Panc1 (cell line): Measurements from ENCODE around the gene NFYC. TPM values are rescaled to one million over a fixed set of nuclear protein-coding genes. Genes with fewer than 3 reads are reported as not detected.

Source experiments
- ATAC-seq: fragments of 200-7000 bp; cut with Tn5 transposase; 2 replicates; pipeline ENCODE4 v1.9.1; 2020; ENCODE audit warnings: mild to moderate bottlenecking, moderate library complexity
- BruUV-seq: library from RNA; stranded (reverse); fragments of 400-500 nt; replicated peaks from 2 replicates; lab custom pipeline; 2021; lab: Mats Ljungman, UMichigan
- CTCF ChIA-PET: fragments of 300-600 bp; sonication (Branson Sonifier 250); formaldehyde crosslinking; loops from one replicate; lab custom pipeline; 2022; ENCODE audit warnings: antibody characterized with exemption; lab: Charles Lee
- POLR2A ChIA-PET: fragments of 300-600 bp; sonication (Branson Sonifier 250); formaldehyde crosslinking; loops from one replicate; lab custom pipeline; 2022; ENCODE audit warnings: antibody characterized with exemption; lab: Charles Lee
- DNase-seq: peaks from one replicate; pipeline ENCODE4 v3.0.0-alpha.2; 2010; ENCODE audit warnings: low read depth, low spot score
- H3K27ac ChIP-seq: 2 replicates; pipeline ENCODE4 v1.5.1; 2011; ENCODE audit warnings: mild to moderate bottlenecking, low read length, inconsistent platforms
- H3K27me3 ChIP-seq: fragments of 200-500 bp; sonication (Bioruptor generic); 2 replicates; pipeline ENCODE4 v1.6.0; 2014; ENCODE audit warnings: low read length, inconsistent platforms; ENCODE audit not compliant: control insufficient read depth, insufficient read depth
- H3K36me3 ChIP-seq: fragments of 200-500 bp; sonication (Bioruptor generic); 2 replicates; pipeline ENCODE4 v1.5.1; 2014; ENCODE audit warnings: inconsistent platforms, mild to moderate bottlenecking, low read length, moderate library complexity; ENCODE audit not compliant: control insufficient read depth, insufficient read depth
- H3K4me1 ChIP-seq: 2 replicates; pipeline ENCODE4 v1.5.1; 2011; ENCODE audit warnings: inconsistent platforms, mild to moderate bottlenecking, low read length, moderate library complexity; ENCODE audit not compliant: control insufficient read depth, insufficient read depth
- H3K4me3 ChIP-seq, 2 experiments: 2 replicates each; pipeline ENCODE4 v1.5.1; 2011 to 2012; ENCODE audit warnings: low read depth in 2 of 2, low read length in 2 of 2, mild to moderate bottlenecking in 2 of 2, inconsistent platforms in 1 of 2, moderate library complexity in 1 of 2
- H3K9me3 ChIP-seq: fragments of 200-500 bp; sonication (Bioruptor generic); 2 replicates; pipeline ENCODE4 v1.5.1; 2014; ENCODE audit warnings: low read depth, mild to moderate bottlenecking, inconsistent platforms, low read length, moderate library complexity; ENCODE audit not compliant: control insufficient read depth, insufficient read depth
- POLR2AphosphoS5 ChIP-seq: IDR thresholded peaks from 2 replicates; pipeline ENCODE4 v1.6.1; 2012; ENCODE audit warnings: mild to moderate bottlenecking, low read depth, low read length, moderate library complexity
- SIN3A ChIP-seq: IDR thresholded peaks from 2 replicates; pipeline ENCODE4 v1.6.1; 2012; ENCODE audit warnings: low read depth, mild to moderate bottlenecking, low read length, moderate library complexity, borderline replicate concordance; ENCODE audit not compliant: insufficient read depth
- TCF7L2 ChIP-seq: IDR thresholded peaks from 2 replicates; pipeline ENCODE4 v1.6.1; 2011; ENCODE audit warnings: mild to moderate bottlenecking, low read depth, low read length, inconsistent platforms
- in situ Hi-C: cut with HindIII; loops from 2 replicates; pipeline ENCODE4 v1.10.0; 2016; ENCODE audit warnings: low sequenced_read_pairs, low pct_unique_long_range_greater_than_20kb
- intact Hi-C: fragments of 100-400 bp; cut with micrococcal nuclease; formaldehyde crosslinking; loops from one replicate; pipeline ENCODE4 v1.10.0; 2022; ENCODE audit not compliant: unreplicated experiment
- total RNA-seq: library from RNA; stranded (reverse); gene quantifications from one replicate; pipeline ENCODE4 v1.2.1, GENCODE V29; 2021; ENCODE audit not compliant: unreplicated experiment
- TF ChIP-seq, protein P1 (sequence below): fragments of 450-650 bp; IDR thresholded peaks from 2 replicates; pipeline ENCODE4 v1.5.1; 2017; ENCODE audit warnings: mild to moderate bottlenecking
- TF ChIP-seq, protein P2 (sequence below), 2 experiments: IDR thresholded peaks; 2 replicates each; pipeline ENCODE4 v1.6.1; 2011 to 2012; ENCODE audit warnings: low read depth in 2 of 2, control low read depth in 1 of 2, low read length in 1 of 2, mild to moderate bottlenecking in 1 of 2, moderate library complexity in 1 of 2; ENCODE audit not compliant: insufficient read depth in 1 of 2

The NFYC gene
- total RNA-seq, 1 experiment from 2014 or later = 81.9 TPM

DNA sequence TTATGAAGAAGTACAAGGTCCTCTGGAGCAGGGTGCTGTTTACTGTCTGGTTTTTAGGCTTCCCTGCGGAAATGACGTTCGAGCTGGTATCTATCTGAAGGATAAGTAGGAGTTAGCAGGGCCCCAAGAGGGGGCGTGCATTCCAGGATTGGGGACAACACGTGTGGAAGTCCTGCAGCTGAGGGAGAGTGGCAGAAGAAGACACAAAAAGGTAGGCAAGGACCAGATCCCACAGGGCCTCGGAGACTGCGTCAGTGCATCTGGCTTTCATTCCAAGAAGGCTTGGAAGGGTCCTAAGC is 31.9 kb upstream of the NFYC start:
- DNase-seq (no peak), ATAC-seq (no peak)
- Histone ChIP-seq H3K9me3 (no peaks in the 10 kb centered on the region), H3K36me3 (no peaks in the 10 kb centered on the region), H3K4me1 (no peaks in the 10 kb centered on the region), H3K27ac (no peak overlapping the region), H3K4me3 (no peak overlapping the region), H3K27me3 (no peaks in the 10 kb centered on the region)
- intact Hi-C loops (no loop called here), in situ Hi-C loops (no loop called here)
- ChIA-PET POLR2A (interaction anchor here (0.7 kb wide), 1 partner anchor 58 kb away, joined by 3 read pairs; no protein-coding TSS in a partner anchor), CTCF (no interaction called here)
- TF ChIP-seq, protein P1, sequence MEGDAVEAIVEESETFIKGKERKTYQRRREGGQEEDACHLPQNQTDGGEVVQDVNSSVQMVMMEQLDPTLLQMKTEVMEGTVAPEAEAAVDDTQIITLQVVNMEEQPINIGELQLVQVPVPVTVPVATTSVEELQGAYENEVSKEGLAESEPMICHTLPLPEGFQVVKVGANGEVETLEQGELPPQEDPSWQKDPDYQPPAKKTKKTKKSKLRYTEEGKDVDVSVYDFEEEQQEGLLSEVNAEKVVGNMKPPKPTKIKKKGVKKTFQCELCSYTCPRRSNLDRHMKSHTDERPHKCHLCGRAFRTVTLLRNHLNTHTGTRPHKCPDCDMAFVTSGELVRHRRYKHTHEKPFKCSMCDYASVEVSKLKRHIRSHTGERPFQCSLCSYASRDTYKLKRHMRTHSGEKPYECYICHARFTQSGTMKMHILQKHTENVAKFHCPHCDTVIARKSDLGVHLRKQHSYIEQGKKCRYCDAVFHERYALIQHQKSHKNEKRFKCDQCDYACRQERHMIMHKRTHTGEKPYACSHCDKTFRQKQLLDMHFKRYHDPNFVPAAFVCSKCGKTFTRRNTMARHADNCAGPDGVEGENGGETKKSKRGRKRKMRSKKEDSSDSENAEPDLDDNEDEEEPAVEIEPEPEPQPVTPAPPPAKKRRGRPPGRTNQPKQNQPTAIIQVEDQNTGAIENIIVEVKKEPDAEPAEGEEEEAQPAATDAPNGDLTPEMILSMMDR = no peak
- TF ChIP-seq TCF7L2 (no peak), SIN3A (no peak), POLR2AphosphoS5 (no peak)
- TF ChIP-seq, protein P2, sequence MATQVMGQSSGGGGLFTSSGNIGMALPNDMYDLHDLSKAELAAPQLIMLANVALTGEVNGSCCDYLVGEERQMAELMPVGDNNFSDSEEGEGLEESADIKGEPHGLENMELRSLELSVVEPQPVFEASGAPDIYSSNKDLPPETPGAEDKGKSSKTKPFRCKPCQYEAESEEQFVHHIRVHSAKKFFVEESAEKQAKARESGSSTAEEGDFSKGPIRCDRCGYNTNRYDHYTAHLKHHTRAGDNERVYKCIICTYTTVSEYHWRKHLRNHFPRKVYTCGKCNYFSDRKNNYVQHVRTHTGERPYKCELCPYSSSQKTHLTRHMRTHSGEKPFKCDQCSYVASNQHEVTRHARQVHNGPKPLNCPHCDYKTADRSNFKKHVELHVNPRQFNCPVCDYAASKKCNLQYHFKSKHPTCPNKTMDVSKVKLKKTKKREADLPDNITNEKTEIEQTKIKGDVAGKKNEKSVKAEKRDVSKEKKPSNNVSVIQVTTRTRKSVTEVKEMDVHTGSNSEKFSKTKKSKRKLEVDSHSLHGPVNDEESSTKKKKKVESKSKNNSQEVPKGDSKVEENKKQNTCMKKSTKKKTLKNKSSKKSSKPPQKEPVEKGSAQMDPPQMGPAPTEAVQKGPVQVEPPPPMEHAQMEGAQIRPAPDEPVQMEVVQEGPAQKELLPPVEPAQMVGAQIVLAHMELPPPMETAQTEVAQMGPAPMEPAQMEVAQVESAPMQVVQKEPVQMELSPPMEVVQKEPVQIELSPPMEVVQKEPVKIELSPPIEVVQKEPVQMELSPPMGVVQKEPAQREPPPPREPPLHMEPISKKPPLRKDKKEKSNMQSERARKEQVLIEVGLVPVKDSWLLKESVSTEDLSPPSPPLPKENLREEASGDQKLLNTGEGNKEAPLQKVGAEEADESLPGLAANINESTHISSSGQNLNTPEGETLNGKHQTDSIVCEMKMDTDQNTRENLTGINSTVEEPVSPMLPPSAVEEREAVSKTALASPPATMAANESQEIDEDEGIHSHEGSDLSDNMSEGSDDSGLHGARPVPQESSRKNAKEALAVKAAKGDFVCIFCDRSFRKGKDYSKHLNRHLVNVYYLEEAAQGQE (IDR thresholded peaks at IDR 0.05; ENCODE audit: insufficient read depth in 1 of 2, low read depth in 2 of 2, low read length in 1 of 2) = no peak
- no TSS peak for BruUV-seq

DNA sequence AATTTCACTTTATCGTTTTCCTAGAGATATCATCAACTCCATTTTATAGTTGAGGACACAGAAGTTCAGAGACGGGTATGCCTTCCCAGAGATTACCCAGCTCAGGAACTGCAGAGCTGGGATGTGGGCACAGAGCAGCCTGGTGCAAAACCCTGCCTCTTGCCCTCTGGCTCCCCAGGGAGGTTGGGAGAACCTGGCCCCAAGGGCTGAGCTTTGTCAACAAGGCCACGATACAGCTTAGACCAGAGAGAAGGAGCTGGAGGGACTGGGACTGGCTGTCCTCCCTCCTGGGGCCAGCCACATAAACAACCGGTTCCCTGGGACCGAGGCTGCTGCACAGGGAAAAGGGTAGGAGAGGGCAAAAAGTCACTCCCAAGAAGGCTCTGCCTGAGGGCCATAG is 29.8 kb upstream of the NFYC start:
- Histone ChIP-seq H3K27ac (no peak overlapping the region), H3K4me1 (peaks cover 5% of the 10 kb centered on the region), H3K4me3 (no peak overlapping the region), H3K9me3 (no peaks in the 10 kb centered on the region), H3K36me3 (no peaks in the 10 kb centered on the region), H3K27me3 (no peaks in the 10 kb centered on the region)
- in situ Hi-C loops = no loop called here
- intact Hi-C loops = no loop called here
- no TSS peak for BruUV-seq
- no peak for ATAC-seq
- no peak for TF ChIP-seq TCF7L2
- TF ChIP-seq, protein P1 = no peak
- TF ChIP-seq POLR2AphosphoS5 = no peak
- no peak for TF ChIP-seq SIN3A
- TF ChIP-seq, protein P2 (IDR thresholded peaks at IDR 0.05; ENCODE audit: insufficient read depth in 1 of 2, low read depth in 2 of 2, low read length in 1 of 2) = no peak
- DNase-seq = no peak
- ChIA-PET CTCF (interaction anchor here (0.6 kb wide), 1 partner anchor 130 kb away, joined by 6 read pairs; no protein-coding TSS in a partner anchor), POLR2A (interaction anchor here (0.5 kb wide), 1 partner anchor 330 kb away, joined by 6 read pairs; no protein-coding TSS in a partner anchor)
